GM11168 (cell line): ENCODE data around the gene SDK1.

Source experiments
- in situ Hi-C: fragments of 300-500 bp; cut with MboI; formaldehyde crosslinking; loops from one replicate; pipeline ENCODE4 v1.12.0; 2022; ENCODE audit warnings: low sequenced_read_pairs; ENCODE audit not compliant: unreplicated experiment

Gene SDK1

GRCh38 chr7:3836855-3837254, 535.8 kb downstream of the SDK1 start:
- in situ Hi-C loops = no loop called here

- in situ Hi-C loops = no loop called here
Measured at GRCh38 chr7:3844540-3845151, 543.6 kb downstream of the SDK1 start.

- in situ Hi-C loops = no loop called here
Measured at GRCh38 chr7:3846738-3847137, 545.7 kb downstream of the SDK1 start.

- in situ Hi-C loops = no loop called here
Measured at GRCh38 chr7:3847336-3847735, 546.3 kb downstream of the SDK1 start.

- in situ Hi-C loops = no loop called here
Measured at GRCh38 chr7:3859431-3859830, 558.4 kb downstream of the SDK1 start.

- in situ Hi-C loops = no loop called here
Measured at GRCh38 chr7:3860932-3861331, 559.9 kb downstream of the SDK1 start.

GRCh38 chr7:3861386-3861785, 560.3 kb downstream of the SDK1 start:
- in situ Hi-C loops = no loop called here

- in situ Hi-C loops = no loop called here
Measured at GRCh38 chr7:3861941-3862340, 560.9 kb downstream of the SDK1 start.

- in situ Hi-C loops = no loop called here
Measured at GRCh38 chr7:3862774-3863173, 561.7 kb downstream of the SDK1 start.

GRCh38 chr7:3866277-3866676, 565.2 kb downstream of the SDK1 start:
- in situ Hi-C loops = no loop called here

- in situ Hi-C loops = no loop called here
Measured at GRCh38 chr7:3867863-3868262, 566.8 kb downstream of the SDK1 start.

- in situ Hi-C loops = no loop called here
Measured at GRCh38 chr7:3879355-3880075, 578.5 kb downstream of the SDK1 start.

GRCh38 chr7:3880228-3880987, 579.4 kb downstream of the SDK1 start:
- in situ Hi-C loops = no loop called here

- in situ Hi-C loops = no loop called here
Measured at GRCh38 chr7:3882782-3883181, 581.7 kb downstream of the SDK1 start.

- in situ Hi-C loops = no loop called here
Measured at GRCh38 chr7:3884543-3884942, 583.5 kb downstream of the SDK1 start.

GRCh38 chr7:3887096-3887690, 586.1 kb downstream of the SDK1 start:
- in situ Hi-C loops = no loop called here

- in situ Hi-C loops = no loop called here
Measured at GRCh38 chr7:3888096-3888495, 587.0 kb downstream of the SDK1 start.

GRCh38 chr7:3892157-3892556, 591.1 kb downstream of the SDK1 start:
- in situ Hi-C loops = no loop called here

GRCh38 chr7:3892686-3893085, 591.6 kb downstream of the SDK1 start:
- in situ Hi-C loops = no loop called here

- in situ Hi-C loops = no loop called here
Measured at GRCh38 chr7:3893151-3893788, 592.2 kb downstream of the SDK1 start.

GRCh38 chr7:3893789-3894153, 592.7 kb downstream of the SDK1 start:
- in situ Hi-C loops = no loop called here
